ENCODE measurements around the gene HOXA9. TPM values are rescaled to one million over a fixed set of nuclear protein-coding genes. Genes with fewer than 3 reads are reported as not detected.

HOXA9 gene
- not detected for total RNA-seq

DNA sequence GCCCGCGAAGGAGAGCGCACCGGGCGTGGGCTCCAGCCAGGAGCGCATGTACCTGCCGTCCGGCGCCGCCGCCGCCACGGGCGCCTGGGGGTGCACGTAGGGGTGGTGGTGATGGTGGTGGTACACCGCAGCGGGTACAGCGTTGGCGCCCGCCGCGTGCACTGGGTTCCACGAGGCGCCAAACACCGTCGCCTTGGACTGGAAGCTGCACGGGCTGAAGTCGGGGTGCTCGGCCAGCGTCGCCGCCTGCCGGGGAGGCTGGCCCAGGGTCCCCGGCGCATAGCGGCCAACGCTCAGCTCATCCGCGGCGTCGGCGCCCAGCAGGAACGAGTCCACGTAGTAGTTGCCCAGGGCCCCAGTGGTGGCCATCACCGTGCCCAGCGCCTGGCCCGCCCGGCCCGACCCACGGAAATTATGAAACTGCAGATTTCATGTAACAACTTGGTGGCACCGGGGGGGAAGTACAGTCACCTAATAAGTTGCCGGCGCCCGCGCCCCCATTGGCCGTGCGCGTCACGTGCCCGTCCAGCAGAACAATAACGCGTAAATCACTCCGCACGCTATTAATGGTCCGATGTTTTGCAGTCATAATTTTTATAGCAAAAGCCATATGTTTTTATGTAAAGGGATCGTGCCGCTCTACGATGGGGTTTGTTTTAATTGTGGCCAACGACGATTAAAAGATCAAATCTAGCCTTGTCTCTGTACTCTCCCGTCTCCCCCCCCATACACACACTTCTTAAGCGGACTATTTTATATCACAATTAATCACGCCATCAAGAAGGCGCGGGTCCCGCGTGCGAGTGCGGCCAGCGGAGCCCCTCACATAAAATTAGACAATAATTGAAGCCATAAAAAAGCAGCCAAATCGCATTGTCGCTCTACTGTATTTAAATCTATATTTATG is at the start of gene HOXA9:
Gene HOXA9, minus strand, starts transcription at position 449 of the 907 bp plus-strand sequence. Its CDS starts 80 bp downstream, at position 369.
- no peak for DNase-seq (ENCODE audit: low spot score in 2 of 2)
- FAIRE-seq: no peak

DNA sequence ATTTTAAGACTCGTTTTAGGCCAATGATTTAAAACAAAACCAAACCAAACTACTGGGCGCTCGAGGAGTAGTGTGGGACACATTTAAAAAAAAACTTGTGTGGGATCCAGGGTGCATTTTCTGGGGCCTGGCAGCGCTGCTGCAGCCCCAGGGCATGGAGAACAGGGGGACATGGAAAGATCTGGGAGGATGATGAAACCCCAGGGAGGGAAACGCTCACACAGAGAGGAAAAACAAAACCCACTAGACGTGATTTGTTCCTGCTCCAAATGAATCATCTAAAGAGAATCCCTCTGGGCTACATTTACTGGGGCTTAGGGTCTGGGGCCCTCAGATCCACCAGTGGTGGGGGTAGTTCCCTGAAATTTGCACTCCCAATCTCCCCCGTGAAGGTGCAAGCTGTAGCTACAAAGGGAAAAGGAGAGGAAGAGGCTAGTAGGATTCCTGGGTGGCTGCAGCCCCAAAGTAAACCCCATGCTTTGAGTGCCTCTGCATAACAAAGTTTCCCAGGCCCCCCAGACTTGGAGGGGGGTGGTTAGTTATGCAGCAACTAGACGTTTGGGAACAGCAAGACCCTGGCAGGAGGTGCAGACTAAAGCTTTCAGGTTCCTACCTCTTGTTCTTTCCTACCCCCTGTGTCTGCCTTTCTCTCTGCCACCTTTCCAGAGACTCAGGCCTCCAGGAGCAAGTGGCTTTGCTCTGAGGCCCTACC is 49.1 kb upstream of the HOXA9 start:
- DNase-seq (ENCODE audit: low spot score in 2 of 2): no peak
- FAIRE-seq: no peak

- no peak for FAIRE-seq
- no peak for DNase-seq (ENCODE audit: low spot score in 2 of 2)
Measured at GRCh38 chr7:27213433-27214238, 48.3 kb upstream of the HOXA9 start.

DNA sequence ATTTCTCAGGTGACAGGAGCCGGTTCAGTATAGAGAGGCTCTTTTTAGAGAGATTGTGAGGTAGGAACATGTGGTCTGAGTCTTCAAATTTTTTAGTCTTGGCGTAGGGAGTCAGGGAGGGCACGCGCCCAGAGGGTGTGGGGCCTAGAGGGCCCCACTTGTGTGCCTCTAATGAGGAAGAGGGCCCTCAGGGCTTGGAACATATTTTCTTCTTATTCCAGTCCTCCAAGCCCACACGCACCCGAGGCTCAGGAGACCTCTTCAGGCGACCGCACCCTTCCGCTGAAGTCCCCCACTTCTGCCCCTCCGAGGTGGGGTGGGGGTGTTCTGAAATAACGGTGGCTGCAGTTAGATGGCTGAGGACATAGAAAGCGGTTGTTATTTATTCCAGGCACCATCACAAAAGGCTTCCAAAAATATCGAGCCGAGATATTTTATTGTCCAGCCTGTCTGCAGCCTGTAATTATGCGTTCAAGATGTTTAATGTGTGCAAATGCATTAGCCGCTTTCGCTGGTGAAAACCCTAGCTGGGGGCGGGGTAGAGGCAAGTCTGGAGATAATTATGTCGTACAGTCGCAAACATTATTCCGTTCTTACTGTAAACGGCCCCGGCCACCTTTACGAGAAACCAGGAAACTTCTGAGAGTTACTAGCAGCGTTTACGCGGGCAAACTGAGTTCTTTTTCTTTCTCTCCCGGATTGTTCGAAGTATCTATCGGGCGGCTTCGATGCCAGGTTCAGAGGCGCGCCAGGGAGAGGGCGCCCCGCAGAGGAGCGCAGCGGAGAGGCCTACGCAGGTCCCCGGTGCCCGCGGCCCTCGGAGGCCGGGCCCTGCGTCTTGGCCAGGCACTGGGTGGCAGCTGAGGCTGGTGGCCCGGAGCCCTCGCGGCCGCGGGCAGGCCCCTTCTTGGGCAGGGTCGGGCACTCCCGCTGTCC is 47.4 kb upstream of the HOXA9 start:
- no peak for FAIRE-seq

GRCh38 chr7:27211764-27212204 is 46.4 kb upstream of the HOXA9 start:
- DNase-seq (ENCODE audit: low spot score in 2 of 2): no peak
- FAIRE-seq: no peak

More for the DNA sequence above, 47.4 kb upstream of the HOXA9 start:
- no peak for DNase-seq (ENCODE audit: low spot score in 2 of 2)

GRCh38 chr7:27211084-27211446 is 45.7 kb upstream of the HOXA9 start:
- FAIRE-seq (no peak), DNase-seq (ENCODE audit: low spot score in 2 of 2) (no peak)

DNA sequence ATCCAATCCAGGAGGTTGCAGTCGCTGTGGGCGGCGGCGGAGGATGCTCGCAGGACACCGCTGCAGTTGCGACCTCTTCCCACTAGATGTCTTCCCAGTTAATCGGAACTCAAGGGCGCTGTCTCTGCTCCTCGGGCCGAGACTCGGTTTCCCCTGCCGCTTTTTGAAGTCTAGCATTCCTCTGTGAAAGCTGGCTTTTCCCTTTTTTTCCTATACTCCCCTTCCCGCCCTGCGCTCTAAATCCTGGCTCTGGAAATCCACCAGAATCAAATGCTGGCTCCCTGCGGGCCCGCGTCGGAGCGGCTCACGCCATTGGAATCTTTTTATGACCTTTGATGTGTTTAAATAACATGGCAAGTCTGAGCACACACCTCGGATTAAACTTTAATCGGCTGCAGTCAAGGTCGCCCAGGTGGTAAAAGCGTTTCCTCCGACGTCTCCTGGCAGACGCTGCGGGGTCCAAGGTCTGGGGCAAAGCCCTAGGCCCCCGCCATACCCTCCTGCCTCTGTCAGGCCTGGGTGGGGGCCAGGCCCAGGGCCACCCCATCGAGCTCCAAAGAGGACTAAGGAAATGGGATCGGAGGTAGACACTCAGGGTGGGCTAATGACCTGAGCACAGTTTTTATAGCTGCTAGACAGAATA is 45.2 kb upstream of the HOXA9 start:
- DNase-seq (ENCODE audit: low spot score in 2 of 2) (peak in 1 of 2 donors; percentile 65), FAIRE-seq (no peak)

DNA sequence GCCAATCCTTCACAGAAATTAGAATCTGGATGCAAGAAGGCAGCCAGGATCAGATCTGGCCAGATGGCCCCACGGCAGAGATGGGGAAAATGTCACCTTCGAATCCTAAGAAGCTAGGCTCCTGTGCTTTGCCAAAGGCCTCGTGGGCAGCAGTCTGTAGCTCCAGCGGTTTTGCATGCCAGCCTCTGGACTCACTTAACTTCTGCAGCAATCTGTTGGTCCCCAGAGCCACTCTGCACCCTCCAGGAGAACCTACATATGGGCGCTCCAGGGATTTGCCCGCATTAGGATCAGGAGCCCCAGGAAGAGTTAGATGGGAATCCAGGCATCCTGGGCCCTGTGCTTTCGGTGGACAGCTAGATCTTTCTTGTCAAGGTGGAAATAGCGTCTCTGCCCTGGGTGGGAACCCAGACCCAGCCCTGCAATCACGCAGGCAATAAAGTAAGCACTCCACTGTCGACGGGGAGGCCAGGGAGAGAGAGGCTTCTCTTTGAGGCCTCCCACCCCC is 44.6 kb upstream of the HOXA9 start:
- DNase-seq (ENCODE audit: low spot score in 2 of 2) (no peak), FAIRE-seq (no peak)

DNA sequence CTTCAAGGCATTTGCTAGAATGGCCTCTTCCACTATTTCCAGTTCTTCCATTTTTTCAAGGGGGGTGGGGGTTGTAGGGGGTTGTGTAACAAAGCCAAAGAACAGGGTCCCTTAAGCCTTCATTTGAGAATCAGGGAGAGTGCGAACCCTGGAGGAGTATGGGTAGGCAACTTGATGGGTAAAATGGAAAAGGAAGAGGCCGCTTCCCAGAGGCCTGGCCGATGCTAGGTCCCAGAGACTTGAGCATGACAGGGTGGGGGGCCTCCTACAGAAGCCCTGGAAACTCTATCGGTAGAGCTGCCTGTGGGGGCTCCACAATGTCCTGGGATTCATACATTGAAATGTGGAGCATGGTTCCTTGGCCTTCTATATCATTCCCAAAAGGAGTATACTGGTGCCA is 43.7 kb upstream of the HOXA9 start:
- FAIRE-seq (no peak), DNase-seq (ENCODE audit: low spot score in 2 of 2) (no peak)

DNA sequence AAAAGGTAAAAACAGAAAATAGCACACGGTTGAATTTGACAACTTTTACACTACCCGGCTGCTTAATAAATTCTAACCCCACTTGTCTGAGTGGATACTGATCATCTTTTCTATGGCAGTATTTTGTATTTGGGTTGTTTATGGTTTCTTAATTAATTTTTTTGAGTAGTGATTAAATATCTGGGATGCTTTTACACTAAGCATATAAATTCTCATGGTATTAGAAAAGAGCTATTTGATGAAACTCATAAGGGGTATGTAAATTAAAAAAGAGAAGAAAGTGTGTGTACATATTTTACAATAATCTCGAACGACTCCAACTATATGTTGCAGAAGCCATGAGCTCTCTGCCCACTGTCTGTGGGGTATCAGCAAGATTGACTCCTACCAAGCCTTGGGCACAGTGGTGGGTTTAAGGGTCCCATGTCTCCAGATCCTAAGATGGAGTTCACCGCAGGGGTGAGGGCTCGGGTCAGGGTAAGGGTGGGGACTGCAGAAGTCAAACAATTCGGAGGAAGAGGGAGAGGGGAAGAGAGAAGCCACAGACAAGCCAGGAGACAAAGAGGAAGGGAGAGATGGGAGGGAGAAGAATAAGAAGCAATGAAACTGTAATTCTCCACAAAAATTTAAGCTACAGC is 42.1 kb upstream of the HOXA9 start:
- DNase-seq (ENCODE audit: low spot score in 2 of 2): no peak
- FAIRE-seq: no peak

GRCh38 chr7:27205325-27206280 is 40.3 kb upstream of the HOXA9 start:
- no peak for FAIRE-seq

GRCh38 chr7:27204851-27205322 is 39.5 kb upstream of the HOXA9 start:
- FAIRE-seq: no peak

More at GRCh38 chr7:27205325-27206280, 40.3 kb upstream of the HOXA9 start:
- no peak for DNase-seq (ENCODE audit: low spot score in 2 of 2)

GRCh38 chr7:27203964-27204594 is 38.7 kb upstream of the HOXA9 start:
- FAIRE-seq (no peak), DNase-seq (ENCODE audit: low spot score in 2 of 2) (no peak)

More at GRCh38 chr7:27204851-27205322, 39.5 kb upstream of the HOXA9 start:
- DNase-seq (ENCODE audit: low spot score in 2 of 2): no peak

DNA sequence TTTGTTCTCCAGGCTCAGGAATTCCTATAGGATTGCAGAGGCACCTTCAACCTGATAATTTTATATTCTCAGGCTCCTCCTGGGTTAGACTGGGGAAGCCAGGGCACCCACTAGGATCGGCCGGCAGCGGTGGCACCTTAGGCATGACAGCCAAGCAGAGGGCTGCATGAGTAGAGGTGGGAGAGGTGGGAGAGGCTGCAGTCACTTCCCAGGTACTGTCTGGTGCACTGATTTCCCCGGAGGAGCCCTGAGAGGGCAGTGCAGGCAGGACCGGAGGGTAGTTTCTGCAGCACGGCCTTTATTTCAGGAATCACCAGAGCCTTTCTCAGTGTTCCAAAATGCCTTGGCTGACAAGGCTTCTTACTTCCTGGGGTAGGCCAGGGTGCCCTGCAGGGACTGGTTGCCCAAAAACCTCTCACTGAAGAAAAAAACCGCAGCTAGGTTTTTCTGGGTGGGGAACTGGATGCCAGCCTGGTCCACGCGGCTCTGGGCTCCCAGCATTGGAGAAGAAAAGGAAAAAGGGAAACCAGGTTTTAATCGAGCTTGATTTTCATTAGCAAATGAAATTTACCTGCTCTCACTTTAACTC is 38.1 kb upstream of the HOXA9 start:
- FAIRE-seq (no peak), DNase-seq (ENCODE audit: low spot score in 2 of 2) (no peak)

GRCh38 chr7:27202862-27203134 is 37.5 kb upstream of the HOXA9 start:
- FAIRE-seq: no peak
- DNase-seq (ENCODE audit: low spot score in 2 of 2): no peak

DNA sequence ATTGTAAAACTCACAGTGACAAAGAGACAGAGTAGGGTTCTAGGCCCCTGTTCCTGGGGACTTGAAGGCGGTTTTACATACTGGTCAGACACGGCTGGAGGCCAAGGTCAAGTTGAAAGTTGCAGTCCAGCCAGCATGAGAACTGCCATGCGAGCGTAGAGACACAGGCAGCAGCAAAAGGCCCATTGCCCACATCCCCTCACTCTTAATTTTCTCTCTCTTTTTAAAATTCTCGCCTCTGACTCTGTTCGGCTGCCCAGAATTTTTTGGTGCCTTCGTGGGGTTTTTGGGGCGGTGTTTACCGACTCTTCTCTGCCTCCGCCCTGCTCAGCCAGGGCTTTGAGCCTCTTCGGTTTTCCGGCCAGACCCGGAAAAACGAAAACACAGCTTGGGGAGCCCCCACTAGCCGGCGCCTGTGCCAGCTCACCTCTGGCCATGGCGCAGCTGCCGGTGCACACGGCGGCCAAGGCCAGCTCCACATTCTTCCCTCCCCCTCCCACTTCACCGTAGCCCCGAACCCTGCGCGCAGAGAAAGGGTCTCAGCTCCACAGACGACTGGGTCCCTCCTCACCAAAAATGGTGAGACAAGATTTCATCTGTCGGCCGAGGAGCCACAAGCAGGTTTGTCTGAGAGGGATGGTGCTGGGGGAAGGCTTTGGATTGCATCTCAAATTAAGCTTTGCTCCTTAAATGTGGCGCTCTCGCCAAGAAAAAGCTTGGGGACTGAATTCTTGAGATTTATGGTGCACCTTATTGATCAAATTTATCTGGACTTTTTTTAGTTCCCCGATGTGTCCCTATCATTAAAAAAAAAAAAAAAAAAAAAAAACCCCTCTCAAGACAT is 36.9 kb upstream of the HOXA9 start:
- DNase-seq (ENCODE audit: low spot score in 2 of 2) (no peak), FAIRE-seq (no peak)

All from frontal cortex (tissue), 4 donors.